A549 (cell line): Measurements from ENCODE around the gene TNNC1. TPM values are rescaled to one million over a fixed set of nuclear protein-coding genes. Genes with fewer than 3 reads are reported as not detected.

Source experiments
- ATAC-seq, 2 experiments: fragments of 200-7000 bp in 1 of 2; fragments of >200 bp in 1 of 2; cut with Nextera tagmentation in 1 of 2; cut with Tn5 transposase in 1 of 2; 3 replicates each; pipeline versions ENCODE4 v1.8.0 to v1.9.1; 2018 to 2020; ENCODE audit warnings: mild to moderate bottlenecking in 1 of 2, moderate library complexity in 1 of 2
- CTCF ChIA-PET: fragments of 300-600 bp; sonication (Branson Sonifier 250); formaldehyde crosslinking; extraction: SDS; loops from one replicate; lab custom pipeline; 2021; ENCODE audit warnings: antibody characterized with exemption, inconsistent platforms; lab: Yijun Ruan, JAX
- POLR2A ChIA-PET: fragments of 350-600 bp; formaldehyde crosslinking; extraction: SDS; loops from one replicate; lab custom pipeline; 2021; ENCODE audit warnings: antibody characterized with exemption, inconsistent platforms; lab: Yijun Ruan, JAX
- DNase-seq, 2 experiments: peaks; one replicate each; pipeline versions ENCODE4 v3.0.0 to v3.0.0-alpha.2; 2011 to 2016; ENCODE audit warnings: low read depth in 1 of 2, low spot score in 1 of 2
- FAIRE-seq: peaks from 2 replicates; lab custom pipeline; 2011; peaks lifted over from hg19 to GRCh38; lab: Jason Lieb, UNC
- H3K27ac ChIP-seq, 2 experiments: fragments of >200 bp; sonication (Bioruptor Twin); formaldehyde crosslinking; 3 replicates each; pipeline ENCODE4 v1.5.1; 2016 to 2017
- H3K4me1 ChIP-seq: fragments of >200 bp; sonication (Bioruptor Twin); formaldehyde crosslinking; 3 replicates; pipeline ENCODE4 v1.6.1; 2016
- H3K4me2 ChIP-seq: fragments of >200 bp; sonication (Bioruptor Twin); formaldehyde crosslinking; 3 replicates; pipeline ENCODE4 v1.6.1; 2016
- H3K4me3 ChIP-seq: fragments of >200 bp; sonication (Bioruptor Twin); formaldehyde crosslinking; 3 replicates; pipeline ENCODE4 v1.5.1; 2016
- H3K9me3 ChIP-seq: fragments of >200 bp; sonication (Bioruptor Twin); formaldehyde crosslinking; 3 replicates; pipeline ENCODE4 v1.6.1; 2016
- BCL3 ChIP-seq: fragments of >200 bp; sonication (Bioruptor Twin); formaldehyde crosslinking; IDR thresholded peaks from 3 replicates; pipeline ENCODE4 v1.6.1; 2016
- CBX2 ChIP-seq: fragments of 200-600 bp; sonication (generic); IDR thresholded peaks from 2 replicates; pipeline ENCODE4 v1.6.1; 2016; ENCODE audit warnings: low read depth, mild to moderate bottlenecking, borderline replicate concordance
- CBX8 ChIP-seq: fragments of 200-600 bp; sonication (generic); IDR thresholded peaks from 2 replicates; pipeline ENCODE4 v1.6.1; 2016
- ELK1 ChIP-seq: fragments of 150-350 bp; IDR thresholded peaks from 2 replicates; pipeline ENCODE4 v1.6.1; 2014; ENCODE audit warnings: low read depth, mild to moderate bottlenecking, low read length
- FOSB ChIP-seq: fragments of 250-450 bp; sonication (Bioruptor Pico); IDR thresholded peaks from 2 replicates; pipeline ENCODE4 v1.5.0; 2020; ENCODE audit warnings: mild to moderate bottlenecking, moderate library complexity
- FOXS1 ChIP-seq: fragments of 250-450 bp; sonication (Bioruptor Pico); IDR thresholded peaks from 2 replicates; pipeline ENCODE4 v1.5.0; 2020; ENCODE audit warnings: mild to moderate bottlenecking, moderate library complexity
- HOXA7 ChIP-seq: fragments of 250-450 bp; sonication (Bioruptor Pico); IDR thresholded peaks from 2 replicates; pipeline ENCODE4 v1.5.0; 2020; ENCODE audit warnings: mild to moderate bottlenecking, moderate library complexity
- HOXB13 ChIP-seq: fragments of 250-450 bp; sonication (Bioruptor Pico); IDR thresholded peaks from 2 replicates; pipeline ENCODE4 v1.5.0; 2020; ENCODE audit warnings: low read depth, mild to moderate bottlenecking, moderate library complexity
- KDM5A ChIP-seq: fragments of 200-600 bp; sonication (generic); IDR thresholded peaks from 2 replicates; pipeline ENCODE4 v1.6.1; 2016; ENCODE audit warnings: antibody characterized with exemption, mild to moderate bottlenecking
- MAZ ChIP-seq: fragments of 150-350 bp; IDR thresholded peaks from 2 replicates; pipeline ENCODE4 v1.6.1; 2014; ENCODE audit warnings: antibody characterized with exemption, low read depth, low read length, borderline replicate concordance
- MYC ChIP-seq: IDR thresholded peaks from 2 replicates; pipeline ENCODE4 v1.6.1; 2012; ENCODE audit warnings: mild to moderate bottlenecking, inconsistent platforms, low read length, improper control_type of control experiment, borderline replicate concordance
- NR3C1 ChIP-seq: fragments of >200 bp; sonication (Bioruptor Twin); formaldehyde crosslinking; IDR thresholded peaks from 3 replicates; pipeline ENCODE4 v1.6.1; 2017
- PBX3 ChIP-seq: IDR thresholded peaks from 2 replicates; pipeline ENCODE4 v1.6.1; 2012
- REST ChIP-seq: fragments of 200-600 bp; sonication (generic); IDR thresholded peaks from 2 replicates; pipeline ENCODE4 v1.6.1; 2016; ENCODE audit warnings: antibody characterized with exemption, mild to moderate bottlenecking, moderate library complexity
- RNF2 ChIP-seq: fragments of 200-600 bp; sonication (generic); IDR thresholded peaks from 2 replicates; pipeline ENCODE4 v1.6.1; 2016; ENCODE audit warnings: low read depth, mild to moderate bottlenecking, antibody characterized with exemption, moderate library complexity, borderline replicate concordance
- SMC3 ChIP-seq: fragments of >200 bp; sonication (Bioruptor Twin); formaldehyde crosslinking; IDR thresholded peaks from 3 replicates; pipeline ENCODE4 v1.6.1; 2018; ENCODE audit warnings: inconsistent platforms
- TFCP2L1 ChIP-seq: fragments of 250-450 bp; sonication (Bioruptor Pico); IDR thresholded peaks from 2 replicates; pipeline ENCODE4 v1.5.0; 2021; ENCODE audit warnings: mild to moderate bottlenecking
- USF2 ChIP-seq: fragments of 450-650 bp; IDR thresholded peaks from 2 replicates; pipeline ENCODE4 v1.6.1; 2014; ENCODE audit warnings: antibody characterized with exemption
- WGBS: methylation state at CpG from one replicate; pipeline ENCODE4 v1.1.6; 2017; ENCODE audit errors: missing lambda C conversion rate; 5-methylcytosine and 5-hydroxymethylcytosine counted together
- polyA plus RNA-seq, 4 experiments: library from polyadenylated mRNA; depleted of rRNA in 3 of 4; stranded (reverse); fragments of >200 nt; fragmentation: RNase III in 1 of 4; extraction: RNeasy Plus Mini Kit Qiagen cat#74134 plus additional on column Dnase treatment in 1 of 4; gene quantifications; 2 replicates in 3 of 4; 3 replicates in 1 of 4; pipeline ENCODE4 v1.2.3, GENCODE V29; 2011 to 2017

TNNC1 gene
- polyA plus RNA-seq, 2 of the 4 experiments (the other 2 are of a cell fraction): 2.6 to 4.5 TPM

- TF ChIP-seq REST: no peak
- TF ChIP-seq KDM5A: no peak
- no peak for TF ChIP-seq RNF2
- TF ChIP-seq FOSB: no peak
- no peak for TF ChIP-seq HOXB13
Measured at GRCh38 chr3:52452126-52452525, 1.7 kb downstream of the TNNC1 start (continued).

GRCh38 chr3:52451237-52452083 lies 2.4 kb downstream of the TNNC1 start:
- 83% methylated on average over 23 of the region's 24 CpGs for WGBS
- Histone ChIP-seq H3K4me2 (no peak overlapping the region), H3K9me3 (no peaks in the 10 kb centered on the region), H3K4me3 (no peak overlapping the region), H3K27ac (peak overlapping the region in 1 of 2 experiments; percentile 85; a peak in 3 of 6 replicates), H3K4me1 (peaks cover 22% of the 10 kb centered on the region)
- FAIRE-seq: no peak
- TF ChIP-seq TFCP2L1 (no peak), FOXS1 (CRISPR knock-in tag) (no peak), NR3C1 (no peak), SMC3 (no peak), ELK1 (no peak), USF2 (no peak), CBX2 (no peak), BCL3 (no peak), PBX3 (no peak), MAZ (no peak), HOXA7 (CRISPR knock-in tag) (no peak), KDM5A (no peak), MYC (no peak), CBX8 (no peak)
- CTCF ChIA-PET: interaction anchor here (14.4 kb wide), 1 partner anchor 22 kb away, joined by 351 read pairs; no protein-coding TSS in a partner anchor
- ATAC-seq: no peak
- no peak for DNase-seq
- POLR2A ChIA-PET: no interaction called here
